ENCODE results near the gene GPR137C.

- no peak for TF ChIP-seq CTCF (IDR thresholded peaks at IDR 0.05)
- TF ChIP-seq POLR2A (IDR thresholded peaks at IDR 0.05): no peak
Observed at GRCh38 chr14:52551696-52552062, 957 bp upstream of the GPR137C start.

Measured in vagina (tissue), 2 donors.